K562 (cell line): ENCODE results near the gene ZNF837. TPM values are rescaled to one million over a fixed set of nuclear protein-coding genes. Genes with fewer than 3 reads are reported as not detected.

Source experiments
- ADNP ChIP-seq: fragments of 200-800 bp; sonication (Bioruptor generic); IDR thresholded peaks from 2 replicates; pipeline ENCODE4 v1.6.1; 2016; ENCODE audit warnings: missing genetic modification characterization, missing compliant biosample characterization
- BRD4 ChIP-seq: fragments of 200-600 bp; sonication (generic); IDR thresholded peaks from 2 replicates; pipeline ENCODE4 v1.6.1; 2017; ENCODE audit warnings: inconsistent platforms
- CBFB ChIP-seq: sonication (generic); formaldehyde crosslinking; IDR thresholded peaks from 2 replicates; pipeline ENCODE4 v1.4.0; 2020; ENCODE audit warnings: mild to moderate bottlenecking, missing genetic modification reagents
- CBX3 ChIP-seq, 2 experiments: IDR thresholded peaks; 1 replicate in 1 of 2; 2 replicates in 1 of 2; pipeline ENCODE4 v1.6.1; 2012; ENCODE audit warnings: inconsistent platforms in 2 of 2, low read length in 2 of 2, borderline replicate concordance in 1 of 2, control low read depth in 1 of 2
- CEBPB ChIP-seq: fragments of 450-650 bp; IDR thresholded peaks from 2 replicates; pipeline ENCODE4 v1.6.1; 2016; ENCODE audit warnings: missing genetic modification characterization, missing compliant biosample characterization
- CREM ChIP-seq: IDR thresholded peaks from 2 replicates; pipeline ENCODE4 v1.6.1; 2014; ENCODE audit warnings: antibody characterized with exemption, low read depth
- FOSL1 ChIP-seq: fragments of 200-800 bp; sonication (Bioruptor generic); conservative IDR thresholded peaks from 2 replicates; pipeline ENCODE4 v1.6.1; 2016; ENCODE audit warnings: missing genetic modification characterization, missing compliant biosample characterization
- FOXM1 ChIP-seq, 2 experiments: fragments of 450-650 bp in 1 of 2; sonication (generic) in 1 of 2; formaldehyde crosslinking in 1 of 2; IDR thresholded peaks; 2 replicates each; pipeline versions ENCODE4 v1.6.1 to v1.9.0; 2017 to 2022; ENCODE audit warnings: low read depth in 2 of 2, mild to moderate bottlenecking in 2 of 2, missing genetic modification reagents in 1 of 2, moderate library complexity in 1 of 2
- HDAC1 ChIP-seq, 2 experiments: fragments of 450-650 bp; IDR thresholded peaks; 2 replicates each; pipeline ENCODE4 v1.6.1; 2016 to 2017; ENCODE audit warnings: inconsistent platforms in 1 of 2, mild to moderate bottlenecking in 1 of 2, moderate library complexity in 1 of 2
- KDM4B ChIP-seq, 2 experiments: fragments of 450-650 bp in 1 of 2; sonication (generic) in 1 of 2; IDR thresholded peaks; 2 replicates each; pipeline ENCODE4 v1.6.1; 2016 to 2017; ENCODE audit warnings: borderline replicate concordance in 2 of 2, antibody characterized with exemption in 1 of 2, low read depth in 1 of 2, mild to moderate bottlenecking in 1 of 2
- KLF1 ChIP-seq: fragments of 450-650 bp; IDR thresholded peaks from 2 replicates; pipeline ENCODE4 v1.6.1; 2016; ENCODE audit warnings: missing genetic modification characterization, missing compliant biosample characterization
- LEF1 ChIP-seq: fragments of 450-650 bp; IDR thresholded peaks from 2 replicates; pipeline ENCODE4 v1.6.1; 2016; ENCODE audit warnings: mild to moderate bottlenecking
- NR2C1 ChIP-seq, 2 experiments: fragments of 450-650 bp; IDR thresholded peaks; 2 replicates each; pipeline ENCODE4 v1.6.1; 2017; ENCODE audit warnings: mild to moderate bottlenecking in 2 of 2, antibody characterized with exemption in 1 of 2, inconsistent platforms in 1 of 2, missing compliant biosample characterization in 1 of 2, missing genetic modification characterization in 1 of 2
- POLR2A ChIP-seq: fragments of 450-650 bp; conservative IDR thresholded peaks from 2 replicates; pipeline ENCODE4 v1.6.1; 2016
- PURB ChIP-seq: sonication (generic); formaldehyde crosslinking; IDR thresholded peaks from 2 replicates; pipeline ENCODE4 v1.9.0; 2021; ENCODE audit warnings: low read depth, mild to moderate bottlenecking, missing genetic modification reagents
- SIN3A ChIP-seq, 2 experiments: fragments of 150-350 bp in 1 of 2; IDR thresholded peaks; 2 replicates each; pipeline ENCODE4 v1.6.1; 2011 to 2016; ENCODE audit warnings: borderline replicate concordance in 2 of 2, low read depth in 2 of 2, low read length in 2 of 2, mild to moderate bottlenecking in 2 of 2, moderate library complexity in 2 of 2; ENCODE audit not compliant: control insufficient read depth in 1 of 2
- SP1 ChIP-seq: sonication (generic); formaldehyde crosslinking; IDR thresholded peaks from 2 replicates; pipeline ENCODE4 v1.8.1; 2022; ENCODE audit warnings: mild to moderate bottlenecking, missing genetic modification reagents
- TAF9B ChIP-seq: fragments of 450-650 bp; IDR thresholded peaks from 2 replicates; pipeline ENCODE4 v1.6.1; 2018; ENCODE audit warnings: mild to moderate bottlenecking; ENCODE audit not compliant: partially characterized antibody
- TAL1 ChIP-seq: fragments of 450-650 bp; IDR thresholded peaks from 2 replicates; pipeline ENCODE4 v1.6.1; 2016; ENCODE audit warnings: mild to moderate bottlenecking
- TEAD2 ChIP-seq: fragments of 450-650 bp; IDR thresholded peaks from 2 replicates; pipeline ENCODE4 v1.6.1; 2016; ENCODE audit warnings: missing genetic modification characterization, control low read depth, missing compliant biosample characterization
- XRCC4 ChIP-seq: IDR thresholded peaks from one replicate; pipeline ENCODE4 v1.6.1; 2011; ENCODE audit not compliant: insufficient read depth, insufficient read length; ENCODE audit errors: extremely low read depth
- ZFX ChIP-seq: sonication (generic); formaldehyde crosslinking; IDR thresholded peaks from 2 replicates; pipeline ENCODE4 v1.8.0; 2022; ENCODE audit warnings: mild to moderate bottlenecking, missing genetic modification reagents, moderate library complexity
- ZHX1 ChIP-seq: fragments of 150-350 bp; conservative IDR thresholded peaks from 2 replicates; pipeline ENCODE4 v1.6.1; 2014; ENCODE audit warnings: low read length
- polyA plus RNA-seq, 8 experiments: library from polyadenylated mRNA; depleted of rRNA in 4 of 8; stranded (reverse) in 5 of 8; unstranded in 3 of 8; fragments of >200 nt; fragmentation: Nextera tagmentation in 2 of 8; fragmentation: Illumina TruSeq in 1 of 8; extraction: Ambion mirVana in 2 of 8; extraction: Trizol in 1 of 8; gene quantifications; 2 replicates each; pipeline versions ENCODE4 v1.2.1 to v1.2.3, GENCODE V29; 2011 to 2014; ENCODE audit warnings: inconsistent platforms in 1 of 8, missing spikeins in 1 of 8
- total RNA-seq, 7 experiments: library from RNA; depleted of rRNA in 6 of 7; stranded (reverse); fragments of >200 nt in 6 of 7; fragmentation: Illumina TruSeq in 2 of 7; extraction: Trizol in 2 of 7; gene quantifications; 2 replicates each; pipeline versions ENCODE4 v1.2.1 to v1.2.3, GENCODE V29; 2011 to 2021; ENCODE audit warnings: low replicate concordance in 1 of 7
- TF ChIP-seq, protein P1 (sequence below): sonication (generic); formaldehyde crosslinking; IDR thresholded peaks from 2 replicates; pipeline ENCODE4 v1.9.0; 2022; ENCODE audit warnings: mild to moderate bottlenecking, missing genetic modification reagents

ZNF837 gene
- total and polyA plus RNA-seq, 9 of the 15 experiments (the other 6 are each of a cell fraction or from before 2014, with no cell fraction given) = 0.11 to 2.1 (median 0.57) TPM; not detected in 4

DNA sequence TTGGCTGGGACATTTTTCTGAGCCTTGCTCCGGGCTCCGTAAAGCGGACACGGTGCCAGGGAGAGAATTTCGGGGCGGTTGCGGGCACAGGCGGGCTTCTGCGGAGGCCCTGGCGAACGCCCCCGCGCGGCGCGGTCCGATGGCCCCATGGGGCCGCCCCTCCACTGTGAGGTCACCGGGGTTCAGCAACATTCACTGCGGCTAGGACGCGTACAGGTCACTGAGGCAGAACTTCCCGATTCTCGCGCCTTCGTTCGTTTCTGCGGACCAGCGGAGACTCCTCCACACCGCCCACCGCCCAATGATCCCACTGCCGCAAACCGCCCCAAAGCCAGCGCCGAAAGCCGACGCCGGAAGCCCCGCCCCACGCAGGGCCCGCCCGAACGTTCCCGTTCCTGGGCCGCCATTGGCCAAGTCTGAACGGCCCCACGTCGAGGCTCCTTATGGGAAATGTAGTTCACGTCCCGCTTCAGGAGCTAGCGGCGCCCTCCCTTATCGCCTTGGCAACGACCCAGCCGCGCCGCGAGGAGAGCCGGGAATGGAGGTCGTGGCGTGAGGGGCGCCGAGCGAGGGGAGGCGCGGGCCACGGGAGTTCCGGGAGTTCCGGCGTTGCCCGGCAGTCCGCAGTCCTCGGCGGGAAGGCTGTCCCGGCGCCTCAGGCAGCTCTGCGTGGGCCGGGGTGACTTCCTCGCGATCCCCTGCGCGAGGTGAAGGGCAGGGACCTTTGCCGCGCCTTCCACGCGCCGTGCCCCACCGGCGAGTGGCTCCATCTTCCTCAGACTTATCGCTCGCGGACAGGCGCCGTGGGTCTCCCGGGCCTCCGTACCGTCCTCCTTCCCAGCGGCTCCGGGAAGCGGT, 27.6 kb upstream of the ZNF837 start, which contains the start of gene ZNF584 (continued):
- no peak for TF ChIP-seq LEF1
- TF ChIP-seq FOXM1 (IDR thresholded peaks at IDR 0.05; ENCODE audit: low read depth) = no peak
- TF ChIP-seq FOXM1 (CRISPR knock-in tag; IDR thresholded peaks at IDR 0.05; ENCODE audit: low read depth) = peak; percentile 74; the same call in 1 of the 2 replicates
- peak; percentile 96 for TF ChIP-seq POLR2A
- TF ChIP-seq PURB (CRISPR knock-in tag) = no peak
- TF ChIP-seq ZHX1 = no peak
- peak in 1 of 2 experiments; percentile 91; a peak in 3 of 4 replicates for TF ChIP-seq SIN3A (IDR thresholded peaks at IDR 0.05; ENCODE audit: borderline replicate concordance in 2 of 2, control insufficient read depth in 1 of 2, low read depth in 2 of 2, low read length in 2 of 2)
- TF ChIP-seq FOSL1 (tag) = no peak; the same call in 1 of the 2 replicates
- no peak for TF ChIP-seq TAL1
- peak; percentile 66 for TF ChIP-seq KLF1
- TF ChIP-seq KDM4B (IDR thresholded peaks at IDR 0.05; ENCODE audit: borderline replicate concordance in 2 of 2, low read depth in 1 of 2) = no peak; a peak in 1 of 4 replicates
- TF ChIP-seq CREM = peak; percentile 93
- TF ChIP-seq CEBPB = no peak
- no peak for TF ChIP-seq XRCC4
- TF ChIP-seq NR2C1 (IDR thresholded peaks at IDR 0.05) = peak; percentile 76
- peak; percentile 82 for TF ChIP-seq NR2C1 (tag; IDR thresholded peaks at IDR 0.05)
- no peak for TF ChIP-seq TEAD2
- TF ChIP-seq CBX3 (IDR thresholded peaks at IDR 0.05; ENCODE audit: borderline replicate concordance in 1 of 2, low read length in 2 of 2) = peak in 1 of 2 experiments; percentile 9; a peak in 1 of 3 replicates
- 0 out of 2 replicates have a peak, but pooled peaks have one; percentile 5 for TF ChIP-seq BRD4
- TF ChIP-seq SP1 (CRISPR knock-in tag) = peak; percentile 92
- no peak for TF ChIP-seq ADNP (tag)
- TF ChIP-seq HDAC1 (IDR thresholded peaks at IDR 0.05) = peak in 1 of 2 experiments; percentile 87; a peak in 2 of 4 replicates
- TF ChIP-seq, protein P1, sequence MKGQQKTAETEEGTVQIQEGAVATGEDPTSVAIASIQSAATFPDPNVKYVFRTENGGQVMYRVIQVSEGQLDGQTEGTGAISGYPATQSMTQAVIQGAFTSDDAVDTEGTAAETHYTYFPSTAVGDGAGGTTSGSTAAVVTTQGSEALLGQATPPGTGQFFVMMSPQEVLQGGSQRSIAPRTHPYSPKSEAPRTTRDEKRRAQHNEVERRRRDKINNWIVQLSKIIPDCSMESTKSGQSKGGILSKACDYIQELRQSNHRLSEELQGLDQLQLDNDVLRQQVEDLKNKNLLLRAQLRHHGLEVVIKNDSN (CRISPR knock-in tag) = no peak
- TF ChIP-seq TAF9B = peak; percentile 77
- TF ChIP-seq ZFX (CRISPR knock-in tag) = peak; percentile 84
- 0 out of 2 replicates have a peak, but pooled peaks have one; percentile 68 for TF ChIP-seq CBFB (CRISPR knock-in tag)
